Stimulated activated CD8-positive, alpha-beta memory T cell treated with anti-CD3 and anti-CD28 coated beads, Interleukin-15, amount 100 ng/mL, for 1 hour (primary cell): ENCODE results near the gene KIAA1614.
A peak's percentile ranks its signal among the peaks of the same experiment; 100 is the strongest.
"Not testable (repeated sequence)": the region's sequence is repeated elsewhere in the genome, so short reads cannot be mapped to it uniquely, and the experiment has no call there.

Experiments
- DNase-seq: peaks from one replicate; pipeline ENCODE4 v3.0.0-alpha.2; 2020; ENCODE audit warnings: low read depth

The KIAA1614 gene

GRCh38 chr1:180964056-180964455 is 51.4 kb downstream of the KIAA1614 start:
- DNase-seq: no peak

- DNase-seq: no peak
Measured at GRCh38 chr1:180964595-180964994, 51.9 kb downstream of the KIAA1614 start.

GRCh38 chr1:180966312-180966711 is 53.6 kb downstream of the KIAA1614 start:
- no peak for DNase-seq

- DNase-seq: no peak
Measured at GRCh38 chr1:180966744-180967536, 54.2 kb downstream of the KIAA1614 start.

- DNase-seq: no peak
Measured at GRCh38 chr1:180967558-180967957, 54.9 kb downstream of the KIAA1614 start.

- not testable (repeated sequence) for DNase-seq
Measured at GRCh38 chr1:180968834-180969233, 56.1 kb downstream of the KIAA1614 start.

- no peak for DNase-seq
Measured at GRCh38 chr1:180969434-180969833, 56.7 kb downstream of the KIAA1614 start.

- DNase-seq: no peak
Measured at GRCh38 chr1:180970333-180971079, 57.8 kb downstream of the KIAA1614 start.

- no peak for DNase-seq
Measured at GRCh38 chr1:180971273-180971997, 58.7 kb downstream of the KIAA1614 start.

GRCh38 chr1:180973369-180973768 is 60.7 kb downstream of the KIAA1614 start:
- no peak for DNase-seq

- no peak for DNase-seq
Measured at GRCh38 chr1:180974236-180974635, 61.5 kb downstream of the KIAA1614 start.

- no peak for DNase-seq
Measured at GRCh38 chr1:180975551-180975950, 62.9 kb downstream of the KIAA1614 start.

- DNase-seq: no peak
Measured at GRCh38 chr1:180976191-180976590, 63.5 kb downstream of the KIAA1614 start.

GRCh38 chr1:180976732-180977357 is 64.1 kb downstream of the KIAA1614 start:
- DNase-seq: no peak

GRCh38 chr1:180981596-180982387 is 69.1 kb downstream of the KIAA1614 start:
- peak; percentile 7 for DNase-seq

GRCh38 chr1:180982422-180982821 is 69.7 kb downstream of the KIAA1614 start:
- no peak for DNase-seq

GRCh38 chr1:180988253-180988752 is 75.6 kb downstream of the KIAA1614 start:
- no peak for DNase-seq

- DNase-seq: no peak
Measured at GRCh38 chr1:180994262-180994661, 81.6 kb downstream of the KIAA1614 start.

GRCh38 chr1:180997843-180998504 is 85.3 kb downstream of the KIAA1614 start:
- DNase-seq: no peak
